GM12891 (cell line): ENCODE data around the gene DPH2.
A peak's percentile ranks its signal among the peaks of the same experiment; 100 is the strongest.

Experiments used
- PAX5 ChIP-seq: IDR thresholded peaks from 2 replicates; pipeline ENCODE4 v1.6.1; 2011; ENCODE audit warnings: low read length, moderate library complexity, mild to moderate bottlenecking; ENCODE audit not compliant: insufficient read depth, severe bottlenecking
- POLR2A ChIP-seq: IDR thresholded peaks from 2 replicates; pipeline ENCODE4 v1.6.1; 2011; ENCODE audit warnings: low read depth, low read length, control low read depth
- POLR2AphosphoS5 ChIP-seq: IDR thresholded peaks from 2 replicates; pipeline ENCODE4 v1.6.1; 2011; ENCODE audit warnings: low read depth, low read length, control low read depth
- POU2F2 ChIP-seq: IDR thresholded peaks from 2 replicates; pipeline ENCODE4 v1.6.1; 2011; ENCODE audit warnings: low read depth, mild to moderate bottlenecking, control low read depth, low read length, moderate library complexity
- SPI1 ChIP-seq: IDR thresholded peaks from 2 replicates; pipeline ENCODE4 v1.6.1; 2011; ENCODE audit warnings: low read depth, low read length, control low read depth
- TAF1 ChIP-seq: IDR thresholded peaks from 2 replicates; pipeline ENCODE4 v1.6.1; 2011; ENCODE audit warnings: low read depth, low read length, control low read depth

- TF ChIP-seq POLR2A (peak; percentile 64), POLR2AphosphoS5 (peak; percentile 62; the same call in 1 of the 2 replicates), TAF1 (peak; percentile 53; the same call in 1 of the 2 replicates), SPI1 (no peak), PAX5 (no peak), POU2F2 (no peak)
Measured at GRCh38 chr1:43969746-43970466, at the start of gene DPH2.
